Epithelial cell of alveolus of lung (primary cell): ENCODE results near the gene SRSF4. TPM values are rescaled to one million over a fixed set of nuclear protein-coding genes. Genes with fewer than 3 reads are reported as not detected.

Experiments used
- total RNA-seq: library from RNA; depleted of rRNA; stranded (reverse); fragments of >200 nt; gene quantifications from 2 replicates; pipeline ENCODE4 v1.2.1, GENCODE V29; 2015

Gene SRSF4
- 32.5 and 48.2 TPM in 2 replicates for total RNA-seq

DNA sequence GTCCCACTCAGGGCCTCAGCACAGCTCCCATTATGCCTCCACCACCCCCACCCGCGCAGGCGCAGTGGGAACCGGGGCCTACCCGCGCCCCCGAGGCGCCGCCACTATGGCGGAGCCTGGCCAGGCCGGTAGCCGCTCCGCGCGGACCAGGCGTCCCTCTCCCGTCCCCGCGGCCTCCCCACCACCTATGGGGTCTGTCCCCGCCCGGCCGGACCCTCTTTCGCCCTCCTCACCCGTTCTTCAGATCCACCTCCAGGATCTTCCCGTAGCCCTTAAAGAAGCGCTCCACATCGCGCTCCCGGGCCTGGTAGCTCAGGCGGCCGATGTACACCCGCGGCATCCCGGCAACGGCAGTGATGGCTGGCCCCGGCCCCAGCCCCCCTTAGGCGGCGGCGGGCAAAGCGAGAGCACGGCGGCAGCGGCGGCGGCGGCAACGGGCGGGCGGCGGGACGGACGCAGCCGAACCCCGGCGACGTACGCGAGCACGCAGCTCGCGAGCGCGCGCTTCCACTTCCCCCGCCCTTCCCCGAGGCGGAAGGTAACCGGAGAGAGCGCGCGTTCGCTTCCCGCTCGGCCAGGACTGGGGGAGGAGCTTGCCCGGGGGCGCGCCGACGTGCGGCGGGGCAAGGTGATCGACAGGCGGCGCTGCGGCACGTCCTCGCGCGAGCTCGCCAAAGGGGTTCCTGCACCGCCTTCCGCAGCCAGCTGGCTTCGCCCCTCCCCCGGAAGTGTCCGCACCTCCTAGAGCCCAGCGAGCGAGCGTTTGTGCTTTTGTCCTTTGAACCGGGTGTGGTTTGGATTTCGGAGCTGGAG lies at the start of gene SRSF4:
Gene SRSF4, minus strand, starts transcription at position 488 of the 813 bp plus-strand sequence. Its CDS starts 148 bp downstream, at position 340.

DNA sequence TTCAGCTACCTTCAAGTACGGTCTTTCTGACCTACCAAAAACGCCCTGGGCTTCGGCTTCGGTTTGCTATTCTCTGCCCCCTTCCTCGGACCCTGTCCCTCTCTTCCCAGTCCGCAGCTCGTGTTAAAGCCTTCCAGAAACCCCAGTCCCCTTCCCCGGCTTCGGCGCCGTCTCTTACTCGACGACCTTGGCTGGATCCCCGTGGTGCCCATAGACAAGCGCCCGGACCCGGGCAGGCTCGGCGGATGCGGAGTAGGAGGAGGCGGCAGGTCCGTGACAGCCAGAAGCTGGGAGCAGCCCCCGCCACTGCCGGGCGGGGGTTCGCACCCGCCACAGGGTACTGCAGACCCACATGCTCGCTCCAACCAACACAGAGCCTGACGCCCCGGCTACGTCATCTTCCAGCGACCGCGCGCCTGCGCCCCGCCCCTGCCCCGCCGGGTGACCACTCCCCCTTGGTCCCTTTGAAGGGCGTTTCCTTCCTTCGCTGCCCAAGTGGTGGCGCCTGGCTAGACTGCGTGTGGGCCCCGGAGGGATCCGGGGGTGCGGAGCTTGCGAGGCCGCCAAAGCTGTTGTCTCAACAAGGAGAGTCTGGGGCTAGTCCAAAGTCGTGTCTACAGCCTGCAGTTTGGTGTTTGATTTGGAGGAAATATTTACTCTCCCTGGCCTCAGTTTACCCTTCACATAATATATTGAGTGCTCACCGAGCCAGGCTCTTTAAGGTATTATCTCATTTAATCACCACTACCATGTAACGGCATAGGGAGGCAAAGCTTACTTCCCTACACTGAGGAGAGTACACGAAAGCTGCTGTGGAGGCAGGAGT lies 49.1 kb upstream of the SRSF4 start, which contains the start of gene MECR:
Gene MECR, minus strand, starts transcription at position 382 of the 826 bp plus-strand sequence. Its CDS starts 28 bp downstream, at position 354.

DNA sequence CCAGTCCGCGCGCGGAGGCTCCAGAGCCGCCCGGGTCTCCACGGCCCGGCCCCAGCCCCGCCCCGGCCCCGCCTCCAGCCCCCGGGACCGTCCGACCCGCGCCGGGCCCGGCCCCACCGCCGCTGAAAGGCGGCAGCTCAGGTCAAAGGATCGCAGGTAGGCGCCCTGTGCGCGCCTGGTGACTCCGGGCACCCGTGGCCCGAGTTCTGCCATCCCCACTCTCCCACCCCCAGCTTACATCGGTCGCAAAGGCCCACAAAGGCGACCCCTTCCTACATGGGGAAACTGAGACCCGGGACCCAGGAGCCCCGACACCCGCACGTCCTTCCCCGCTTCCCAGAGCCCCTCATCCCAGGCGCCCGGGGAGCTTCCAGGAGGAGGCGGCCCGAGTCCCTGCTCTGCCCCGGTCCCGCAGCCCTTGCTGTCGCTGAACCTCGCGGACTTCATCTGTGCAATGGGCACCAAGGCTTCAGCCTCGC lies 57.8 kb downstream of the SRSF4 start, which contains the start of gene TMEM200B:
Gene TMEM200B, minus strand, starts transcription at position 17 of the 479 bp plus-strand sequence. CDS start 2,075 bp downstream, outside the sequence.

Other genes with a start within 250 kb of the SRSF4 start
- gene TMEM200B, start 58.0 kb downstream of the SRSF4 start, total RNA-seq, result 21.1 and 28.7 TPM in 2 replicates
- 26.8 and 31.4 TPM in 2 replicates for gene MECR, start 49.0 kb upstream of the SRSF4 start, total RNA-seq
- 28.2 and 36.2 TPM in 2 replicates for gene PTPRU, start 54.6 kb upstream of the SRSF4 start, total RNA-seq